Thyroid gland (tissue), 4 donors: Measurements from ENCODE around the gene NOM1. TPM values are rescaled to one million over a fixed set of nuclear protein-coding genes. Genes with fewer than 3 reads are reported as not detected.

Experiments used
- DNase-seq, 2 donors: peaks; one replicate each; pipeline ENCODE4 v3.0.0-alpha.2; 2019
- H3K27ac ChIP-seq, 3 donors: fragments of 200-600 bp; sonication (generic); 1 replicate in 2 of 3; 2 replicates in 1 of 3; pipeline ENCODE4 v1.5.1; 2016 to 2019; ENCODE audit warnings: mild to moderate bottlenecking in 1 of 3, moderate library complexity in 1 of 3
- H3K27me3 ChIP-seq: fragments of 200-600 bp; sonication (generic); one replicate; pipeline ENCODE4 v1.5.1; 2019
- H3K36me3 ChIP-seq, 2 donors: fragments of 200-600 bp; sonication (generic); one replicate each; pipeline ENCODE4 v1.5.1; 2016 to 2019
- H3K4me1 ChIP-seq, 2 donors: fragments of 200-600 bp; sonication (generic); one replicate each; pipeline ENCODE4 v1.5.1; 2017 to 2019
- H3K4me3 ChIP-seq, 3 donors: fragments of 200-600 bp; sonication (generic); replicated peaks in 1 of 3; 1 replicate in 2 of 3; 2 replicates in 1 of 3; pipeline ENCODE4 v1.5.1; 2016; ENCODE audit warnings: mild to moderate bottlenecking in 1 of 3
- H3K9me3 ChIP-seq: fragments of 200-600 bp; sonication (generic); one replicate; pipeline ENCODE4 v1.5.1; 2017
- CTCF ChIP-seq, 6 experiments: fragments of 200-600 bp in 3 of 6; fragments of 450-650 bp in 3 of 6; sonication (generic) in 3 of 6; IDR thresholded peaks; one replicate each; pipeline ENCODE4 v1.5.1; 2016 to 2019; ENCODE audit warnings: antibody characterized with exemption in 6 of 6, mild to moderate bottlenecking in 2 of 6, inconsistent platforms in 1 of 6, moderate library complexity in 1 of 6
- POLR2A ChIP-seq, 2 donors: fragments of 450-650 bp; IDR thresholded peaks; one replicate each; pipeline ENCODE4 v1.6.1; 2017; ENCODE audit warnings: antibody characterized with exemption in 2 of 2, mild to moderate bottlenecking in 2 of 2, moderate library complexity in 1 of 2
- WGBS, 2 donors: methylation state at CpG; one replicate each; pipeline ENCODE4 v1.1.5; 2017; 5-methylcytosine and 5-hydroxymethylcytosine counted together
- intact Hi-C: fragments of 100-400 bp; cut with DNase I; formaldehyde crosslinking; loops from one replicate; pipeline ENCODE4 v1.15.1; 2023
- total RNA-seq, 4 donors: library from RNA; depleted of rRNA; stranded (reverse); fragments of >200 nt; gene quantifications; one replicate each; pipeline ENCODE4 v1.2.3, GENCODE V29; 2016

NOM1 gene
- total RNA-seq, 4 donors from 2014 or later: 11.2 to 25.7 (median 16.8) TPM

- intact Hi-C loops: no loop called here
- Histone ChIP-seq H3K4me1 (peaks cover 8 to 26% of the 10 kb centered on the region in 2 donors), H3K27ac (no peak overlapping the region), H3K36me3 (no peaks in the 10 kb centered on the region), H3K27me3 (peaks cover 40% of the 10 kb centered on the region), H3K9me3 (no peaks in the 10 kb centered on the region), H3K4me3 (no peak overlapping the region)
- no peak for DNase-seq
- TF ChIP-seq POLR2A (IDR thresholded peaks at IDR 0.05) (no peak), CTCF (IDR thresholded peaks at IDR 0.05) (no peak)
- 3 to 8% methylated on average over 16 of the region's 16 CpGs for WGBS, 2 donors
These were observed 67.0 kb downstream of the NOM1 start for GRCh38 chr7:157016352-157017041.

DNA sequence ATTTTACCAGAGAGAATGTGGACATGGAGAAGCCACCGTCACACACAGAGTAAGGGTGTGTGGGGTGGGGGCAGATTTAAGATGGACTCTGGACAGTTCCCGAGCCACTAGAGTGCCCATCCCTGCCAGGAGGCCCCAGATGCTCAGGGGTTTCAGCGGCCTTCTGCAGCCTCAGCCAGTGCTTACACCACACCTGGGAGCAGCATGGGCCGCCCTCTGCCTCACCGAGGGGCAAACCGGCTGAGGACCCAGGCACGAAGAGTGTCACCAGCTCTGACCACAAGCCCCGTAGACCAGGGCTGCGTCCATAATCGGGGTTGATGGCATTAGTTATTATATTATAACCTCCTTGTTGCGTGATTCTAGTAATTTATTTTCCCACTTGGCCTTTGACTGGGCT is 67.6 kb downstream of the NOM1 start:
- no peak for DNase-seq
- H3K36me3 ChIP-seq: no peaks in the 10 kb centered on the region
- TF ChIP-seq POLR2A (IDR thresholded peaks at IDR 0.05) (no peak), CTCF (IDR thresholded peaks at IDR 0.05) (no peak)
- intact Hi-C loops: no loop called here
- H3K4me3 ChIP-seq: no peak overlapping the region
- H3K27ac ChIP-seq: no peak overlapping the region
- 2 to 16% methylated on average over 6 to 11 of the region's 11 CpGs for WGBS, 2 donors
- H3K9me3 ChIP-seq: no peaks in the 10 kb centered on the region
- peaks cover 8 to 26% of the 10 kb centered on the region in 2 donors for H3K4me1 ChIP-seq
- peaks cover 45% of the 10 kb centered on the region for H3K27me3 ChIP-seq

DNA sequence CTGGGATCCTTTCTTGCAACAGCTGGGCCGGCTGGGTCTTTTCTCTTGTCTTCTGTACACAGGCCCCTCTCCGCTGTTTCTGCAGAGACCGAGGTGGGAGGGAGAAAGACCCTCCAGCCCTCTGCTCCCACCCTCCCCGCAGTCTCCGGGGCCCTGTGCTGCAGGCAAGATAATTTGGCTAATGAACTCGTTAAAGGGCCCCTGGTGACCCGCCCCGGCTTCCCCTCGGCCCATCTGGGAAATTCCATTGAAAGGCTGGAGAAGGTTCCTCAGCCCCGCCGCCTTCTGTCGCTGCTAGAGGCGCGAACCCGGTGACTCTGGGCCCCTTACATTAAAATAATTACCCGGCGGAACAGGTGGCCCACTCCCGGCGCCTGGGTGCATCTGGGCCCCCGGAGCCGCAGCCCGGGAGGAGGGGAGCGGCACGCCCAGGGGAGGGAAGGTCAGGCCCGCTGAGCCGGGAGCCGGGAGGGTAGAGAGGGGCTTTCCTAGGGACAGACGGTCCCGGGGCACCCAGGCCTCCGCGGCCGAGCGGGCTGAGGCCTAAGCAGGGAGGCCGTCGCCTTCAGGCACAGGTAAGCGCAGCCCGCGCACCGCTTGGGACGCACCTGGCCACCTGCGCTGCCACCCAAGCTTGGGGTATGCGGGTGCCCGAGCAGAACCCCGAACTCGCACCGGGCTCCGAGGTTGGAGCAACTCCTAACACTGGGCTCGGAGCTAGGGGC is 68.3 kb downstream of the NOM1 start:
- TF ChIP-seq CTCF (IDR thresholded peaks at IDR 0.05) (no peak), POLR2A (IDR thresholded peaks at IDR 0.05) (no peak)
- WGBS, 2 donors: 4 to 6% methylated on average over 21 to 25 of the region's 48 CpGs
- Histone ChIP-seq H3K9me3 (no peaks in the 10 kb centered on the region), H3K27ac (no peak overlapping the region), H3K4me1 (peaks cover 8 to 26% of the 10 kb centered on the region in 2 donors), H3K27me3 (peaks cover 50% of the 10 kb centered on the region), H3K36me3 (no peaks in the 10 kb centered on the region), H3K4me3 (no peak overlapping the region)
- DNase-seq: no peak
- intact Hi-C loops: no loop called here

GRCh38 chr7:157018328-157018996 is 69.0 kb downstream of the NOM1 start:
- no peak overlapping the region for H3K27ac ChIP-seq
- intact Hi-C loops: no loop called here
- H3K4me1 ChIP-seq: peaks cover 8 to 26% of the 10 kb centered on the region in 2 donors
- WGBS, 2 donors: 2 to 4% methylated on average over 9 to 23 of the region's 49 CpGs
- no peaks in the 10 kb centered on the region for H3K9me3 ChIP-seq
- H3K4me3 ChIP-seq: no peak overlapping the region
- DNase-seq: no peak
- no peaks in the 10 kb centered on the region for H3K36me3 ChIP-seq
- peaks cover 57% of the 10 kb centered on the region for H3K27me3 ChIP-seq
- no peak for TF ChIP-seq POLR2A (IDR thresholded peaks at IDR 0.05)
- TF ChIP-seq CTCF (IDR thresholded peaks at IDR 0.05): no peak
